GM18861 (cell line): ENCODE data around the gene PCSK6.

Experiments used
- ATAC-seq: cut with Tn5 transposase; IDR thresholded peaks from one replicate; pipeline ENCODE4 v1.9.1; 2021; ENCODE audit not compliant: unreplicated experiment

Gene PCSK6

DNA sequence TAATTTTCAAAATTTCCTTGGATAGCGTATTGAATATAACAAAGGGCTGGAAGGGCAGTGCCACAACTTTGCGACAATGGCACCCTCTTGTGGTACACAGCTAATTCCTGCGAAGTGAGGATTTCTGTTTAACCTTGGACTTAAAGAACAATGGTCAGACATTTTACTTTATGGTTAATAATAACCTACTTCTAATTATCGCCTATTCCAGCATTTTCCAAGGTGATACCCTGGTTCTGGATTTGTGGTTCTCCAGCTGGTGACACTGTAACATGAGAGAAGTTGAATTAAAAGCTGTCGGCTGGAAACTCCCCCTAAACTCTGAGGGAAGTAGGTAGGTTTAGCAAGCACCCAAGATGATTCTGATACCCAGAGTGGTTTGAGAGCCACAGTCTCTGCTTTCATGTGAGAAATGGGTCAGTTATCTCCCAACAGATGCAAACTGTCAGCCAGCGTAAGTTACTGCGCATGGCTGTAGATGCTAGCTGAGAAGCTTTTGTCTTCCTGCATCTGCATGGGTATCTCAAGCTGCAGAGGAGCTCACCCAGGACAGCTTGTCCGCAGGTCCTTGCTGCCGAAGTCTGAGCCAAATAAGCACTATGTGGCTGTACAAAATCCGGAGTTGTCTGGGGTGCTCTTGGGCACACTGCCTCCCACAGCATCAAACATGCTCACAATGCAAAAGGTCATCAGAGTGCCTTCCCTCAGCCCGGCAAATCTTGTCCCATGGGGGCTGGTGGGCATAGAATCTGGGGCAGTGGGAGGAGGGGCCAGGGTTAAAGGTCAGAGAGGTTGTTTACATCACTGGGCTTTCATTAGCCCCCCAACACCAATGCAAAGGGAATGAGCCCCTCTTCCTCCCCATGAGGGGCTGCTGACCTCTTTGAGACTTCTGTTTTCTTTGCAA is 231.0 kb downstream of the PCSK6 start:
- ATAC-seq = no peak

DNA sequence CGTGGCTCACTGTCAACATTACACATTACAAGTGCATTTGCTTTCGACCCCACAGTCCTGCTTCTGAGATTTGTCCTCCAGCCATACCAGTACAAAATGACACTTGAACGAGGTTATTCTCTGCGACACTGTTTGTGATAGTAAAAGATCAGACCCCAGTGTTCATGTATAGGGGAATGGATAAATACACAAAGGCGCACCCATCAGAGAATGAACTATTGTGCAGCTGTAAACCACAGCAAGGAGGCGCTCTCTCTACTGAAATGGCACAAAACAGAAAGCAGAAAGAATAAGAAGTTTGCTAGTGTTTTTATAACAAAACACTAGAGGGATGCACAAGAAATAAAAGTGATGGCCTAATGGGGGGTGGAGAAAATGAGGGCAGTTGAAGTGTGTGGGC is 232.8 kb downstream of the PCSK6 start:
- no peak for ATAC-seq

DNA sequence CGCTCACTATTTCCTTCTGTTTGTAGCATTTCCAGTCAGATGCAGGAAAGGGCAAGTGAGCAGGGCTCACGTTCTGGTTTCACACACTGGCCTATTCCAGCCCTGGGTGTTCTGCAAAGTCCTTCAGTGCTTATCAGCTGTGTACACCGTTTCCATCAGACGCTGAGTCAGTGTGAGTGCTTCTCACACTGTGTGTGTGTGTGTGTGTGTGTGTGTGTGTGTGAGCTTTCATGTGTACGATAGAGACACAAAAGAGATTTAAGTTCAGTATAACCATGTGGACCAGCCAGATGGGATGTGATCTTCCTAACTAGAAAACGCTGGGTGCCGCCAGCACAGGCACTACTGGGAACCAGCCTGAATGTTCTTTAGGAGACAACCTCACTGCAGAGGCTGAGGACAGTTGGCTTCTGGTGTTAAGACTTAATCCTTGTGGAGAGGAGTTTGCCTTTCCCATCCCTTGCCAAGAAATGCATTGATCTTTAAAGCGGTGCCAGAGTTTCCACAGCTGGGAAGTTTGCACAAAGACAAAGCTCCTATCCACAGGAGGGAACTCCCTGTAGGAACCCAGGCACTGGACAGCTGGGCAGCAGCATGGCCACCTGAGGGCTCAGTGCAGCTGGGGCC is 233.8 kb downstream of the PCSK6 start:
- no peak for ATAC-seq

DNA sequence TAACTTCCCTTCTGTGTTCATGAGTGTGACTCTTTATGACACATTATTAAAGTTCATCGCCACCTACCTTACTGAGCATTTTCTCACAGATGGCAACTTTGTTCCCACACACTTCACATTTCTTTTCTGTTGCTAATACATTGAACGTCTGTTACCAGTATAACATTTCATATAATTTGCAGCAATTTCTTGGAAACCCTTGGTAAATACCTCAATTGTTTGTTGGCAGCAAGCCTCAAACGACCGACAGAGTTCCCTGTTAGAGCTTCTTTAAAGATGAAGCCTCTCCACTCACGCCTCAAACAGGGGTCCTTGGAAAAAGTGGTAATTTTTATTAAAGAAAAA is 234.5 kb downstream of the PCSK6 start:
- no peak for ATAC-seq

DNA sequence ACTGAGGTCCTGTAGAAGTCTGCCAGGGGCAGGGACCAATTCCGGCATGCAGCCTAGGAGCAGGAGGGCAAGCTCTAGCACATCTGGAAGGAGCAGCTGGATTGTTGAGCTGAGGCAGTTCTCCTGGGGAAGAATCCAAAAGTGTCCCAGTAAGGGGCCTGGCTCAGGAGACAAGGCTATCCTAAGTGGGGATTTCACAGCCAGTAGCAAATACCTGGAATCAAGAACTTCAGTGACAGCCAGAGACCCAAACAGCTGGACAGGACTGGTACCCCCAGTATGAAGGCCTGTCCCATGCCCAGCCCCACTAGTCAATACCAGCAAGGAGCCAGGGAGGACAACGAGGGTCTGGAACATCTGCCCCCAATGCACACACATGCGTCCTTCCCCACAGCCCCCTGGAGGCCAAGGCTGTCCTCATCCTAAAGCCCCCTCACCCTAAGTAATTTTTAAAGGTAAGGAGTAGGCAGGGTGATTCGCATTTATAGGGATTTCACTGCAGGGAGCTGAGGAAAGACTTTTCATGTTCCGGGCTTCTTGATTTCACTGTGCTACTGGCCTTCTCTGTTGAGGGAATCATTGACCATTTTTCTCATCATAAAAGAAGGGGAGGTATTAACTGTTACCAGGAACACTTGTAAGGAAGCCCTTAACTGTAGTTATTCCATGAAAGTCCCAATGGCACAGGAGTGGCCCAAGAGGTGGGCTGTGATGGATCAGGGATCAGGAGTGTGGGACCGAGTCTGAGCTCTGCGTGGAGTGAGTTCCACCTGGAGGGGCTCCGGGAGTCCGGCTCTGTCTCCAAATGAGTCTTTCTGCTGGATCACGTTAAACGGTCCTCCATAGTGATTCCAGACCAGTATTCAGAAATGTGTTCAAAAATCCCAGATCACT is 235.1 kb downstream of the PCSK6 start:
- ATAC-seq = no peak
